PFSK-1 (cell line): ENCODE data around the gene IZUMO1.

Source experiments
- FOXP2 ChIP-seq: optimal IDR thresholded peaks from 2 replicates; pipeline ENCODE3; 2011; ENCODE audit warnings: borderline replicate concordance, control low read depth, inconsistent platforms; ENCODE audit not compliant: insufficient read depth; ENCODE audit errors: extremely low read length, extremely low read depth
- POLR2AphosphoS5 ChIP-seq: IDR thresholded peaks from 2 replicates; pipeline ENCODE4 v1.6.1; 2012; ENCODE audit warnings: low read depth, mild to moderate bottlenecking, control low read depth, low read length, moderate library complexity
- REST ChIP-seq, 2 experiments: IDR thresholded peaks; 2 replicates each; pipeline versions ENCODE4 v1.6.1 to v1.8.0; 2011 to 2012; ENCODE audit warnings: low read depth in 2 of 2, low read length in 2 of 2, control low read depth in 1 of 2, inconsistent platforms in 1 of 2, mild to moderate bottlenecking in 1 of 2, moderate library complexity in 1 of 2; ENCODE audit not compliant: insufficient read depth in 1 of 2
- SIN3A ChIP-seq: IDR thresholded peaks from 2 replicates; pipeline ENCODE4 v1.6.1; 2012; ENCODE audit warnings: mild to moderate bottlenecking, low read length, moderate library complexity, borderline replicate concordance; ENCODE audit not compliant: insufficient read depth
- TAF1 ChIP-seq: IDR thresholded peaks from 2 replicates; pipeline ENCODE4 v1.6.1; 2012; ENCODE audit warnings: low read length, control low read depth, borderline replicate concordance; ENCODE audit not compliant: insufficient read depth

Gene IZUMO1

GRCh38 chr19:48705431-48705830, 41.3 kb downstream of the IZUMO1 start:
- TF ChIP-seq FOXP2 (no peak), TAF1 (no peak), REST (IDR thresholded peaks at IDR 0.05; ENCODE audit: insufficient read depth in 1 of 2, low read depth in 2 of 2, low read length in 2 of 2) (no peak), POLR2AphosphoS5 (no peak), SIN3A (no peak)

DNA sequence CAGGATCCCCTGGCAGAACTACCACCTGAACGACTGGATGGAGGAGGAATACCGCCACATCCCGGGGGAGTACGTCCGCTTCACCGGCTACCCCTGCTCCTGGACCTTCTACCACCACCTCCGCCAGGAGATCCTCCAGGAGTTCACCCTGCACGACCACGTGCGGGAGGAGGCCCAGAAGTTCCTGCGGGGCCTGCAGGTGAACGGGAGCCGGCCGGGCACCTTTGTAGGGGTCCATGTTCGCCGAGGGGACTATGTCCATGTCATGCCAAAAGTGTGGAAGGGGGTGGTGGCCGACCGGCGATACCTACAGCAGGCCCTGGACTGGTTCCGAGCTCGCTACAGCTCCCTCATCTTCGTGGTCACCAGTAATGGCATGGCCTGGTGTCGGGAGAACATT, 43.4 kb downstream of the IZUMO1 start:
- no peak for TF ChIP-seq SIN3A
- no peak for TF ChIP-seq FOXP2
- no peak for TF ChIP-seq TAF1
- no peak for TF ChIP-seq REST (IDR thresholded peaks at IDR 0.05; ENCODE audit: insufficient read depth in 1 of 2, low read depth in 2 of 2, low read length in 2 of 2)
- TF ChIP-seq POLR2AphosphoS5: no peak

DNA sequence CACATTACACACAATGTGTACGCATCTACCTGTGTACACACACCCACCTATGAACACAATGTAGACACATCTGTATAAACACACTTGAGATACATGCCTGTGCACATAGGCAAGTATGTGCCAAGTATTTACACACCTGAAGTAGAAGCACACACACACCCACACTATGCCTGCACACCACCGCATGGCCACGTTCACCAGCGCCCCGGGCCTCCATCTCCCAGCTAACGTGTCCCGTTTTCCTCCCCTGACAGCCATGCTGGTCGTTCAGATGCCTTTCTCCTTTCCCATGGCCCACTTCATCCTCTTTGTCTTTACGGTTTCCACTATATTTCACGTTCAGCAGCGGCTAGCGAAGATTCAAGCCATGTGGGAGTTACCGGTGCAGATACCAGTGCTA, 44.0 kb downstream of the IZUMO1 start:
- TF ChIP-seq REST (IDR thresholded peaks at IDR 0.05; ENCODE audit: insufficient read depth in 1 of 2, low read depth in 2 of 2, low read length in 2 of 2) (no peak), POLR2AphosphoS5 (no peak), FOXP2 (no peak), SIN3A (no peak), TAF1 (no peak)

- no peak for TF ChIP-seq POLR2AphosphoS5
- no peak for TF ChIP-seq SIN3A
Observed at GRCh38 chr19:48698046-48698445, 48.7 kb downstream of the IZUMO1 start.

DNA sequence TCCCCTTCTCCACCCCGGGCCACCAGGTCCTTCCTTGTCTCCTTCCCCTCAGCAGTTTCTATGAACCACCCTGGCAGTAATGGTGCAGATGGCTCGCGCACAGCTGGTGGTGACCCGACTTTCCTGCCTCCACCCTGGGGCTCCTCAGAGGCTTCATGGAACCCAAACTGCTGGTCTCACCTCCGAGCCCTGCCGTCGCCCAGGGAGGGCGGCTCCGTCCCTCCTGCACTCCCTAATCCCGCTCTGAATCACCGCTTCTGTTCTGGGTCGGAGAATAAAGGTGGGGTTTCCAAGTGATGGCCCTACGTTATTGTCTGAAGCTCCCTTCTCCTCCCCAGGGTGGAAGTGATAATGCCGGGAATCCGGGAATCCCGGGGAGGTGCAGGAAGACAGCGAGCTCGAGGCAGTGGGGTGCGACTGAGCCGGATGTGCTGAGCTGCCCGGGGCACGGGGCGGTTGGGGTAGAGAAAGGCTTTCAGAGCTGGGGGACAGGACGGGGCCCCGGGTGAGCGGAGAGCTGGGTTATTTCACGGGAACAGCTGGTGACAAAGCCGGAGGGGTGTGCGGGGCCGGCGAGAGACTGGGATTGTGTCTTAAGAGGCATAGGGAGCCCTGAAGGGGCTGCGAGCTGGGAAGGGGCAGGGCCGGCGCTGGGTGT, 50.2 kb downstream of the IZUMO1 start:
- TF ChIP-seq TAF1 (no peak), REST (IDR thresholded peaks at IDR 0.05; ENCODE audit: insufficient read depth in 1 of 2, low read depth in 2 of 2, low read length in 2 of 2) (no peak), POLR2AphosphoS5 (no peak), SIN3A (no peak), FOXP2 (no peak)
